GM19099 (cell line): ENCODE data around the gene FAM111B.

Experiments used
- POLR2A ChIP-seq: IDR thresholded peaks from 3 replicates; pipeline ENCODE4 v1.6.1; 2011; ENCODE audit warnings: low read depth; ENCODE audit not compliant: insufficient read length; ENCODE audit errors: extremely low read depth

The FAM111B gene

GRCh38 chr11:59154610-59155009 is 47.6 kb downstream of the FAM111B start:
- no peak for TF ChIP-seq POLR2A

GRCh38 chr11:59157433-59157832 is 50.4 kb downstream of the FAM111B start:
- no peak for TF ChIP-seq POLR2A

GRCh38 chr11:59158206-59159068 is 51.4 kb downstream of the FAM111B start:
- no peak for TF ChIP-seq POLR2A

GRCh38 chr11:59164028-59164427 is 57.0 kb downstream of the FAM111B start:
- no peak for TF ChIP-seq POLR2A

GRCh38 chr11:59171508-59172322 is 64.7 kb downstream of the FAM111B start, which contains the start of gene DTX4:
TSS of gene DTX4 (plus strand) at chr11:59172132. CDS start at chr11:59172596, 464 bp downstream.
- peak; percentile 51 for TF ChIP-seq POLR2A

GRCh38 chr11:59172345-59173079 is 65.5 kb downstream of the FAM111B start:
- peak; percentile 34 for TF ChIP-seq POLR2A

DNA sequence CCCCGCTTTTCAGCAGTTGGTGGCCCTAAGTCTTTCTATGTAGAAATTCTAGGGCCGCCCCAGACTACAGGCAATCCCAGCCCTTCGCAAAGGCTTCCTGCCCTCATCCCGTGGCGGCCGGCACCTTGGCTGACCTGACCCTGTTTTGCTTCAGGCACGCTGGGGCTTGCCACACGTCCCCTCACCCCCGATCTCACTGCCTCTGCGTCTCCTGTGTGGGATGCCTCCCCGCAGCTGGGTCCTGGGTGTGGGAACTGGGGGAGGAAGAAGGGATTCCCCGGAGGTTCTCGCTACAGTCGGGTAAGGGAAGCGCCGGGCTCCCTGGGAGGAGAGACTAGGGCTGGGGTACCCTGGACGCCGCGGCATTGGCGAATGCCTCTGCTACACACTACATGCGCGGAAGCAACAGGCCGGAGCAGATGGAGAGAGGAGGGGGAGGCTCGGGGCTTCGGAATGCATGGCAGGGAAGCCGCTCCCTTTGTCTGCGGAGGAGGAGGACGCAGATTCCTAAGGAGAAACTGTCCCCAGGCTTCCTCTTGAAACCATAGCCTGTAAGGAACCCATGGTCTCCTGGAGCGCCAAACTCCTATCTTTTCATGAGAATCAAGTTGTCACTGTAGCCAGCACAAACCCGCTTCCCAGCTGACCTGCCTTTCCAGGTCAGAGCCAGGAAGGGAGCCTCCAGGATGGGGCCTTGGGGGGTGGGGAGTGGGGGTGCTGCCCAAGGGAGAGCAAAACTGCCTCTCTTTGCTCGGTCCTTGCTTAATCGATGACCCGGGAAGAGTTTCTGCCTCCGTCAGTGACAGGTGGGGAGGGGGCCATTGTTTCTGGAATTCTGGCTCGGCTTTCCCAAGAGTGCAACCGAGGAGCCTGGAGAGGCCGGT is 66.3 kb downstream of the FAM111B start:
- TF ChIP-seq POLR2A = no peak

DNA sequence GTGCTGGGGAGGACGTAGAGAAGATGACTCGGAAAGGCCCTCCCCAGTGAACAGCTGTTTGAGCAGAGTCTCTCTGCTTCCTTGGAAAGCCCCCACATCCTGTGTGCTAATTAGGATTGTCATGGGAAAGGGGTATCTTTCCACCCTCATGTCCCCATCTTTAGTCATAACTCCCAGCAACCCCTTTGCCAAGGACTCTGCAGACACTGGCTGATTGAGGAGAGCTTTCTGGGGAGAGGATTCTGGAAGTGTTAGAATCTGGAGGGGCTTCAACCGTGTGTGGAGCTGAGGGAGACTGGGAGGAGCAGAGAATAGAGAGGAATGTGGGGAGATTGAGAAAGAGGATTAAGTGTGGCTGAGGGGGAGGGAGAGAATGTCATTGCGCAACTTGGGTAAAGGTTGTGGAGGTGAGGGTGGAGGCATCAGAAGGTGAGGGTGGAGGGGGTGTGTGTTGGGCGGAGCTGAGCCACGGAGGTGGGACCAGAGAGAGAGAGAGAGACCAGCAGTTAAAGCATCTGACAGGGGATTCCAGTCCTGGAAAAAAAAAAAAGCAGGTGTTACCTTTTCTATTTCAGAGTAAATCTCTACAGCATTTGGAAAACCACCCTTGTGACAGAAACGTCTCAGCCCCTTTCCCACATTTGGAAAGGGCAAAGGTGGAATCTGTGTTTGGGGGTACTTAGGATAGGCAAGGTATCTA is 67.1 kb downstream of the FAM111B start:
- no peak for TF ChIP-seq POLR2A

DNA sequence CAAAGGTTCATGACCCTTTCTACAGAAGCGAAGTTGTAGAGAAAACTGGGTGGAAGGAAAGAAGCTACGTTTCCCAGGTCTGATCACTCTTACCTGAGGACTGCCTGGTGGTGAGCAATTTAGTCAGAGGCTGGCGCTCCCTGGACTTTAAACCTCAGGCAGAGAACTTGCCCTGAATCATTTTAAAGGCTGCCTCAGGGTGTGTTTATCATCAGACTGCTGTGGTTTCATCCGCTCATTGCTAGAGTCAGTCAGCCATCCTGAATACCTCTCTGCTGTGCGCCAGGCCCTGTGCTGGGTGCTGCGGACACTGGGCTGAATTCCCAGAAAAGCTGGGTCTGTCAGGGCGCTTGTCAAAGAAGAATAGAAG is 67.6 kb downstream of the FAM111B start:
- TF ChIP-seq POLR2A = no peak

DNA sequence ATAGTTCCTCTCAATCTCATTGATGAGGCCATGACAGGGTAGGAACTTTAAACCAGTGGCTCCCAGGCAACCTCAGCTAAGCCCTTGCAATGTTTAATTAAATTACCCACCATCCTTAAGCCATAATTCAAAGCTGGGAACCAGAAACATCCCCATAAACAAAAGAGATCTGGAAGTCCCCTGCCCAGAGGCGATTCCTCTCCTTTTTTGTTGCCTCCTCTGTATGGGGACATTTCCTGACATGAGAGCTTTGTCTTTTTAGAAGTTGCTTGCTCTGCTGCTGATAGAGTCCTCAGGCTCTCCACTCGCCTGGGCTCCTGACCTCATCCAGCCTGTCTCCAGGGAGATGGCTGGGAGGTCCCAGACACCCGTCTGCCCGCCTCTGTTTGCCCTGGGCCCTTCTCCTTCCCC is 68.1 kb downstream of the FAM111B start:
- TF ChIP-seq POLR2A = no peak

DNA sequence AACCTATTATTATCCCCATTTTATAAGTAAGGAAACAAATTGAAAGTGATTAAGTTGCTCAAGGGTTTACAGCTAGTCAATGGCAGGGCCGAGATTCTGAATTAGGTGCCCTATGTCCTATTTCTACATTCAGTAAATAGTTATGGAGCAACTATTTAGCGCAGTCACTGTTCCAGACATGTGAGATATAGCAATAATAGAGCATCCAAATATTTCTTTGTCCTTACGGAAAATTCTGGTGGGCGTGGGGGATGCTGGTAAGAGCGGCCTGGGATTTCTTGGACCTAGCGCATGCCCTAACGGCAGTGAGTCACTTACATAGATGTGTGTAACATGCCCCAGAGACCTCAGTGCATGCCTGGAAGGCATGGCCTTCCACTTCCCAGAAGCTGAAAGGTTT is 69.3 kb downstream of the FAM111B start:
- no peak for TF ChIP-seq POLR2A
